Fibroblast of skin of left quadriceps (primary cell): ENCODE data around the gene RHOBTB3.

Source experiments
- DNase-seq, 2 experiments: peaks; one replicate each; pipeline ENCODE4 v3.0.0-alpha.2; 2013; ENCODE audit warnings: low read depth in 2 of 2

RHOBTB3 gene

DNA sequence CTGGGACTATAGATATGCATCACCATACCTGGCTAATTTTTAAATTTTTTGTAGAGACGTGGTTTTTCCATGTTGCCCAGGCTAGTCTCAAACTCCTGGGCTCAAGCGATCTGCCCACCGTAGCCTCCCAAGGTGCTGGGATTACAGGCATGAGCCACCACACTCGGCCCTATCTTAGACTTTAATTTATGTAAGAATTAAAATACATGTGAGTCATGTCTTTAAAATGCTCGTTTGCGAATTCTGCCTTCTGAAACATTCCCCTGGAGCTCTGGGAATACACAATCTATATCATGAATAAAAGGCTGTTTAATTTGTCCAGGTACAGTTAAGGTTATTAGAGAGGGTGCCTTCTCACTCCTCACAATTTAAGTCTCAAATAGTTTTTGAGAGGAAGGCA, 32.8 kb downstream of the RHOBTB3 start:
- DNase-seq: no peak

DNA sequence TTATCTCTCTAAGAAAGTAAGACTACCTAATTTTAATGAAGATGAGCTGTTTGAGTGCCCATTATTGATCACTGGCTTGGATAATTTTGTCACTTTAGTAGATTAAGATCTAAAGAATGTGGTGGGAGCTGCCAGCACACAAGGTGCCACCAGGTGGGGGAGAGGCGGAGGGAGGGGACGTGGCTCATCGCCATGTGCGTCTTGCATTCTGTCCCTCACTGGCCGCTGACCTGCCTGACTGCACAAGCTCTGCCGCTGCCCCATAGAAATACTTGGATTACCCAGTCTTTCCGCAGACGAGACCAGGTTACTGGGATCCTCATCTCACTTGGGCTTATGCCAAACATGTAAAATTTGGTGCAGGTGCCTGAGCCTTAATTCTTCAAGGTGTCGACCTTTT, 37.6 kb downstream of the RHOBTB3 start:
- DNase-seq: no peak

DNA sequence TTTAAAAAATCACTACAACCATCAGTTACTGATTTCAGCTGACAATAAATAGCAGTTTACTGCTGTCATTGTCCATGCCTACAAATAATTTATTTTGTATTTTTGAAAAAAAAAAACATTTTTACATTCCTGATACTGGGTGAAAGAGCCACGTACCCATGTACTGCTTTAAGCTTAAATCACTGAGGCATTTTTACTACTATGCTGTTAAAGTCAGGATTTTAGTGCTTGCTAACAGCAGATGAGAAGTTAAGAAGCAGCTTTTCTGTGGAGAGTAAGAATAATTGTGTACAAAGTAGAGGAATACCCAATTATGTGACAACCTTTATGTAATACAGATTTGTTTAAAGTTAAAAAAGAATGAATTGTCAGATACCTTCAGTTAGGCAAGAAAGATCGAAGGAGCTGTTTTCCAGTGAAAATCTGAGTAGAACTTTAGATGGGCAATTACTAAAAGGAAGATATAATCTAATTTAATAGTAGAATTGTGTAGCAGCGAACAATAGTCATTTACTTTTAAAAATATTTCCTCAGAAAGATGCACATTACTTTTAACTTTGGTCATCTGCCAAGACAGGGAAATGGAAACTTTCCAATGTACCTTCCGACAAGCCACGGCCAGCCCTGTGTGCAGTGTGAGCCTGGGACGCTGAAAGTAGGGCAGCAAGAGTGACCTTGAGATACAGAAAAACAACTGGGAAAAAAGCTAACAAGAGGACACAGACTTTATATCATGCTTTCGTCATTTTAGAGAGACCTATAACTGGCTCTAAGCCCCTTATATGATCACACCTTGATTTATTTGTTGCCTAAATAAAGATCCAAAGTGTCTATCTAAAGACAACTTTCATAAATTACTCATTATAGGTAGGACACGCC, 39.9 kb downstream of the RHOBTB3 start:
- DNase-seq: no peak

DNA sequence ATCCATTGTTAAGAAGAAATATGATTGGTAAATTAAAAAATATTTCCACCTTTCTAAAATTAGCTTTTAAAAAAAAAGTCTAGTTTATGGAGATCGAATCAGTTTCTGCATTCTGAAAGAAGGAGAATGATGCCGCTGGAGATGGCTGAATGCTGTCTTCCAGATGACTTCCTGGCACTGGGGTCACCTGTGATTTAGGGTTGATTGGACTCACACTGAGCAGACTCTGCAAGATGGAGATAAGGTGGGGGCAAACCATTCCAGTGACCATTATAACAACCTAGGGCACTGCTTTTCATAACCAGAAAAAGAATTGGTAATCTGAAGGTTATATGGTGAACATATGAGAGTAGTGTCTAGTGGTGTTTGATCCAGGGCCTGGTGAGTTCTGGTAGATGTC, 40.8 kb downstream of the RHOBTB3 start:
- DNase-seq: no peak

DNA sequence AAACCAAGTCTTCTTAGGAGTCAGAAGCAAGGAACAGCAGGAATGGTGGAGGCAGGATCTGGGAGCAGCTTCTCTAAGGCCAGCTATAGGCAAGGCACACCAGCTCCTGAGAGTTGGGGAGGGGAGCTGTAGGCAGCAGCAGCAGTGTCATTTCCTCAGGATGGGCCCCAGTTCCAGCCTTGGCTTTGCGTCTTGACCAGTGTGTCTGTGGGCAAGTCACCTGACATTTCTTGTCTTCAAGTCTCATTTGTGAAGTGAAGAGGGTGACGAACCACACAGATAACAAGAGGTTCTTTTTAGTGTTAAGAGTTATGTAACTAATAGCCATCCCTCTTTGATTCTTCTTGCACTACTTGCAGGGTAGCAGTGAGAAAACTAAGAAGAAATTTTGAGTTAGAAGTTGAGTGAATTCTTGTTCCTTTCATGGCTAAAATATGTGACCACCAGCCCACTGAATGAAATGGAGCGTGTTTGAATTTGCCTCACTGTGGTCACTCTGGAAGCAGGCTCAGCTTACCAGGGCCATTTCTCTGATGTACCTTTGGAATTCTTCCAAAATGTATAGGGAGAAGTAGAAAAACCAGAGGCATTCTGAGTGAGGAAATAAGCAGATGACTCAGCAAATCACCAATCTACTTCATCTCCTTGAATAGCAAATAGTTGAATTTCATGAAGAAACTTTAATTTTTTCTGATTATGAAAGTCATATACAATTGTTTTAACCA, 42.4 kb downstream of the RHOBTB3 start:
- peak; percentile 78 to 80 for DNase-seq

DNA sequence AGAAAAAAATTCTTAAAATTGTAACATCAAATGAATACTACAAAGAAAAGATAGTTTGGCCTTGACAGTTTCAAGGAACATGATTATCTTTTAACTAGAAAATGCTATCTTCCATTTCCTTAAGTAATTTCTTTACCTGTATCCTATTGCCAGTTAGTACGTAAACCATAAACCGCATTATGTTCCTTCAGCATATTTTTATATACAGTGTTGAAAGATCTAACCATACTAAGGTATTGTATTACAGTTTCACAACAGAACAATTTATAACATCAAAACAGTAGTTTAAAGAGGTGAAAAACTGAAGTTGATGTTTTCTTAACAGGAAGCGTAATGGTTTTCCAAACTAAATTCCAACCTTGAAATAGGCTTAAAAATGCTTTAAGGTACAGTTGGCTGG, 46.3 kb downstream of the RHOBTB3 start:
- DNase-seq: no peak

DNA sequence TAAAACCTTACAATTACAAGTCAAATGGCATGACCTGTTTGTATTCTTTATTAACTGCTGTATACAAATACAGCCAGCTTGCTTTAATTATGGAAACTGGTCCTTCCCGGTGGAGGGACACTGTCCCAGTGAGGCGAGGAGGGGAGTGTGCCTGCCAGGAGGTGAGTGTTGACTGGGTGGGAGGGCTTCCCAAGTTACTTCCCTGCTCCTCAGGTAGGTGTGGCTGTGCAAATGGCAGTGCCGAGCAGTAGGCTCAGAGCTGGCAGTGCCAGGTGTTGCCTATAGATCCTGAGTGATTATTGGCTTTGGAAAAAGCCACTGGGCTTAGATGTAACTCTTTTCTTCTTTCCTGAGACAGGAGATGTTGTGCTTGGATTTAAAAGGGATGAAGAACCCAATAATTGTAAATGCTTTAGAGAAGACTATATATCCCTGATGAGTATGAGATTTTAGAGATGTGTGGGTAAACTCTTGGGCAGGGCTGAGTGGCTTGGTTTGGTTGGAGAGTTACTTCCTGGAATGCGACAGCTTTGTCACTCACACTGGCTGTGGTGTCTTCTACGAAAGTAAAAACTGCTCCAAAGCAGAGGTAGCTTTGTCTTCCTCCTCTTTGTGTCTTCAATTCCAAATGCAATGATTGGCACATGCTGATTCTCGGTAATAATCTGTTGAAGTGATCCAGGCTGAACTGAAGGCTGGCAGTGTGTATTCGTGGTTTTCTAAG, 47.7 kb downstream of the RHOBTB3 start:
- no peak for DNase-seq

DNA sequence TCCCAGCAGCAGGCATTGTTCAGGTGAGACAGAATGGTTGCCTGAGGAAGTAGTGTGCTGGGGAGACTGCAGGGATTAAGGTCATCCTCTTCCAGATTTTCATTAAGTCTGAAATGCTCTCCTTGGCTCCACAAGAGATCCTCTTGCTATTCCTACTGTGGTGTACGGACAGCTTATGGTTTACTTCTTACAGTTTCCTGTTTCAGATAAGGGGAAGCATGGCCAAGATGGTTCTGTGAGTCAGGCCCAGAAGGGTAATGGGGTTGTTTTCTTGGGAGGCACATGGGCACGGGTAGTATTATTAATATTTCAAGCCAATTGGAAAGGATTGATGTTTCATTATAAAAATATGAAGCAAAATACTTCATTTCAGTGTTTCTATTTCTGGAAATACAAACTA, 48.5 kb downstream of the RHOBTB3 start:
- DNase-seq: no peak

DNA sequence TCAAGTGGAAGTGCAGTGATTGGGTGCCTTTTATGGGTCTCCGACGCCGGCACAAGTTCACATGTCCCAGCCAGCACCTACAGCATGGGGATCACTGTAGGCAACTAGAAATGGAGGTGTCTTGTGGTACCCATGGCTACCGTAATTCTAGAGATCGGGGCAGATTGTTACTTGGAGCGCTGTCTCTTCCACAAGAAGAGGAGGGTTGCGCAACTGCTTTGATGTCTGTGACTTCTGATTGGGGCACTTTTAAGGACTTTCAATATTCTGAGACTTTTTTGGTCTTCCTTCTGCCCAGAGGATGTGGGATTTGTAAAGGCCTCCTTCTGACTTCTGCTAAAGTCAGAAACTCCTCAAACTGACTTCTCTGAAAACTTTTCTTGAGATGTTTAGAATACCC, 49.5 kb downstream of the RHOBTB3 start:
- DNase-seq: no peak

DNA sequence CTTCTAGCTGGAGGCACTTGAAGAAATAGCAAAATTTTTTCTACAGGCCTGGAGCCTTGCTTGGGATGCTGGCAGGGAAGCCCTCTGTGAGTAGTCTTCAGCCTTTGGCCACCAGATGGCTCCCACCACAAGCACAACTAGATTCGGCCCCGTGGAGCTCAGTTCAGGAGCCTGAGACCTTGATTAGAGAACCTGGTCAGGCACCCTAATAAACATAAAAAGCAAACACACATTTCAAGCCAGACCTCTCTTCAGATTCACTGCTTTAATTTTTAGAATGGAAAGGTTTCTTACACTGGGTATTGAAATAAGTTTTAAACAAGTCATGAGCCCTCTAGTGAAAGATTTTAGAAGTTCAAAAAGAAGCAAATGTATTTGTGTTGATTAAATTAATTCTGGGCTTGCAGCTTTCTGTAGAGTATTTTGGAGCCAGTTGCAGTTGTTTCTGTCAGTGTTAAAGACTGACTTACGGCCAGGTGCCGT, 50.0 kb downstream of the RHOBTB3 start:
- peak; percentile 43 to 46 for DNase-seq

DNA sequence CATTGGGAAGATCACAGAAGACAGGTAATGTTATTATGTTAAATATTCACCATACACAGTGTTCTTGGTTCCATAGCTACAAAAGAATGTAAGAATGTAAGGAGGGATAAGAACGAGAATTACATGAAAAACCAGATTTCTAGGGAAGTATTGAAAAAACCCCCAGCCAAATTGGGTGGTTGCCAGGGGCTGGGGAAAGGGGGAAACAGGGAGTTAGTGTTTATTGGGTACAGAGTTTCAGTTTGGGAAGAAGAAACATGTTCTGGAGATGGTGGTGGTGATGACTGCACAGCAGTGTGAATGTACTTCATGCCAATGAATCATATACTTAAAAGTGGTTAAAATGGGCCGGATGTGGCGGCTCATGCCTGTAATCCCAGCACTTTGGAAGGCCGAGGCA, 51.0 kb downstream of the RHOBTB3 start:
- DNase-seq: no peak

DNA sequence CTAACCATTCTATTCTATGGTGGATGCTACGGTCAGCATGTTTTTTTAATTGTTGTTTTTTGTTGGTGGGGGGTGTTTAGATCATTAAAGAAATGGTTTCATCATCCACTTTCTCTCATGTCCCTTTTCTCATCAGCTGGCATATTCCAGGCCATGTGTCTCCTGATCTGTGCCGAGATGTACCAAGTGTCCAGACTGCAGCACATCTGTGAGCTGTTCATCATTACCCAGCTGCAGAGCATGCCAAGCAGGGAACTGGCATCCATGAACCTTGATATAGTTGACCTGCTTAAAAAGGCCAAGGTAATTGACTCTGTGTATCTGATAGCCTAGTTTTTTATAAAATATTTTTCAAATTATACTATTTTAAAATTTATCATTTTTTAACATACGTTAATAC, 52.5 kb downstream of the RHOBTB3 start:
- DNase-seq: no peak

DNA sequence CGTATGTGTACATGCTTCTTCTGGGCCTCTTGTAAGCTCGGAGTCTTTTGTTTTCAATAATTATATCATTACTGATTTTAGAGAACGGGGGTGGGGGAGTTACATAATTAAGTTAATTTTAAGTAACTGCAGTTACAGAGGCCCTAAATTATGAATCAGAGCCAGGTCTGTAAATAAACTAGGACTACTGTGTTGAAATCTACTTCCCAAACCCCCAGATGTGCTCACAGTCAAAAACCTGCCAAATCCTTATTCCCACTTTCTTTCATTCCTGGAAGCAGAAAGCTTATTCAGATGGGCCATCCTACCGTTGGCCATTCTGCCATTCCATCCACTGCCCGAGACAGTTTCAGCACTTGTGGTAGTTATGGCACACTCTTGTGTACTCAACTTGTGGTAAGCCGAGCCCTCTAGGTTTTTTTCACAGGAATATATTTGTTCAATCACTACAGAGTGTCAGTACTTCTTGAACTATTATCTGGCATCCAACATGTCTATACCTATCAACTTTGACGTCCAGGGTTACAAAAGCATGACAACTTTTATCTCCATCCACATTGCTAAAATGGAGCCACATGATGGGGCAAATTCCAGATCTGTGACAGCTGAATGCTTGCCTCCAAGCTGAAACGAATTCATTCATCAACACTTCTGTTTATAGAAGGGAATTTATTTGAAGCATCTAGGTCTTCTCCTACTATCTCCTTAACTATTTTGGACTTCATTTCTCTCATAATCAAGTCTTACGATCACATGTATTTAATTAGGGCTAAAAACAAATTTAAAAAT, 53.6 kb downstream of the RHOBTB3 start:
- DNase-seq: no peak

DNA sequence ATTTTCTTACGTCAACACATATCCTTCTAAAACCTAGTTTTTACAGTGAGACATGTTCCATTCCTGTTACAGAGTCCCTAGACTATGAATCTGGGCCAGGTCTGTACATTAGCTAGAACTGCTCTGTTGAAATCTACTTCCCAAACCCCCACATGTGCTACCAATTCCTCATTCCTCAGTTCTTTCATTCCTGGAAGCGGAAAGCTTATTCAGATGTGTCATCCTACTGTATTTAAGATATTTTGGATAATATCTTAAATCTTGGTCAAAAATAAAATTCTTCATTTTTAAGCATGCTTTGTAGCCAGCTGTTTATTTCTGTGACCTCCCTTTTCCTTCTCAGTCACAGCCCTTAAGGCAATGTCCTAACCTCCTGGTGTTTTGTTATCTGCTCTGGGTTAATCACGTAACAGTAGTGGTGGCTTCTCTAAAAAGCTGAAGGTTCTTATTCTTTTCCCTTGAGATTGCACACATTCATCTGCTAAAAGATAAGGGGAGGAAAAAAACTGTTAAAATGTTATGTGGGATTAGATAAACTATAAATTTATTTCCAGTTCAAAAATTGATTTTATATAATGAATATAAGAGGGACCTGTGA, 55.8 kb downstream of the RHOBTB3 start:
- DNase-seq: peak in 1 of 2 experiments; percentile 39

DNA sequence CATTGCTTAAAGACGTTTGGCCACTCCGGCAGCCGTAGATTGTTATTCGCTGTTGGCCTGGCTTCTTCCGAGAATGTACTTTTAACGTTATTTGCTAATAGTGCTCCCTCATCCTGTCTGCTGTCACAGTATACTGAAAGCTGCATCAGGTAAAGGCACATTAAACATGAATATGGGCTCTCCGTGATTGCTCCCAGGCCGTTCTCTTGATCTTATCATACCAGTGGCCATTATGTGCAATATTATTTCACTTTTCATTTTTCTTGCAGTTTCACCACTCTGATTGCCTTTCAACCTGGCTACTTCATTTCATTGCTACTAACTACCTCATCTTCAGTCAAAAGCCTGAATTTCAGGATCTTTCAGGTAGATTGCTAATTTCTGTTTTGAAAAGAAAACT, 57.4 kb downstream of the RHOBTB3 start:
- no peak for DNase-seq

DNA sequence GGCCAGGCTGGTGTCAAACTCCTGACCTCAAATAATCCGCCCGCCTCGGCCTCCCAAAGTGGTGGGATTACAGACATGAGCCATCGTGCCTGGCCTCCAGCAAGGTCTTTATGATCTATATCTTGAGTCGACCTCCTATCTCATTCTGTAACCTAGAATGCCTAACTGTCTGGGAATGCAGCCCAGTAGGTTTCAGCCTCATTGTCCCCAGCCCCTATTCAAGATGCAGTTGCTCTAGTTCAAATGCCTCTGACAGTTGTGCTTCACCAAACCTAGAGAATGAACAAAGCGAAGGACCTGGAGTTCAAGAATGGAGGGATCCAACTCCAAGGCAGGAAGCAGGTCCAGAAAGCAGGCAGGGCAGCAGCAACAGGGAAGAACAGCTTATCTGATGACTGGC, 60.6 kb downstream of the RHOBTB3 start:
- no peak for DNase-seq

DNA sequence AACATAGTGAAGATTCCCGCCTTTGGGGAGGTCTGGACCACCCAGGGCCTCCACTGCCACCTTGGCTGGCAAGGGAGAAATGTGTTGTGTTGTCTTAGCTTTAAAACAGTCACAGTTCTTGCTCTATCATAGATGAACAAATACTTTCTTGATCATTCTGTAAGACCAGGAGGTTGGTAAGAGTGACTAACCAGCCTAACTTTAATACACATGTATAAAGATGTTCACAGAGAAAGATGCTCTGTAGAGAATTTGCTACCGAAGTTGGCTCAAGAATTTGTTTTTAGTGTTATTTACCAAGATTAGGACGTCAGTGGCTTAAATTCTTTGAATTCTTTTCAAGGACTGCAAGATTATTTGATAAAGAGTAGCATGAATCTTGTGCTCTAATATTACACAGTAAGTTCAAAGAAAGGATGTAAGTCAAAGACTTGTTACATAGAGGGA, 63.0 kb downstream of the RHOBTB3 start:
- peak in 1 of 2 experiments; percentile 17 for DNase-seq

DNA sequence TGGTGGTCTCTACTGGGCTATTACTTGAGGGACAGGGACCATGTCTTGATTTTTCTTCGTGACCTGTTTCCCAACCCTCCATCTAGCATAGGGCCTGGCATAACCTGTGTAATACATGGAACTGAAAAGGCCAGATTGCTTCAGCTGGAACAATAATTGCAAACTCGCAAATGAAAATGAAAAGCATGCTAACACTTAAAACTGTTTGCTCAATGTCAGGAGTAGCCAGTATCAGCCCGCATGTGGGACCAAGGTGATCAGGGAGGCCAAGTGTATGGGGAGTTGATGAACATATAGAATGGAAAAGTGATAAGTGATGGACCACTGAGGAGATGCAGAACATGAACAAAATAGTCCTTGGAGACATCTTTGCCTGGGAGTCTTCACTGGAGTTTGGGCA, 66.2 kb downstream of the RHOBTB3 start:
- no peak for DNase-seq

DNA sequence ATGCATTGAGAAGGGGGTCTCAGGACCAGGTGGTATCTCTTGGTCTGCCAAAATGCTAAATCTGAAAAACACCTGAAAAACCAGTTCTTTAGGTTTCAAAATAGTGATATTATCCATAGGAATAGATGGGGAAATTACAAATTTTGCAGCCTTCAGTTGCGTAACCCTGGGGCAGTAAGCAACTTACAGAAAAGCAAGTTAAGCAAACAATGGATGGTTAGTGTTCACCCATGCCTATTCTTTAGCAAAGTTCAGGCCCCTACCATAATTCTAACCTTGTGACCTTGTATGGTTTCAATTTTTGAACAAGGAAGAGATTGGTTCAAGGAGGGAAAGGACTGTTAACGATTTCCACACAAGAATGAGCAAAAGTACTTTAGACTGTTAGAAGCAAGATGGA, 66.9 kb downstream of the RHOBTB3 start:
- DNase-seq: no peak

DNA sequence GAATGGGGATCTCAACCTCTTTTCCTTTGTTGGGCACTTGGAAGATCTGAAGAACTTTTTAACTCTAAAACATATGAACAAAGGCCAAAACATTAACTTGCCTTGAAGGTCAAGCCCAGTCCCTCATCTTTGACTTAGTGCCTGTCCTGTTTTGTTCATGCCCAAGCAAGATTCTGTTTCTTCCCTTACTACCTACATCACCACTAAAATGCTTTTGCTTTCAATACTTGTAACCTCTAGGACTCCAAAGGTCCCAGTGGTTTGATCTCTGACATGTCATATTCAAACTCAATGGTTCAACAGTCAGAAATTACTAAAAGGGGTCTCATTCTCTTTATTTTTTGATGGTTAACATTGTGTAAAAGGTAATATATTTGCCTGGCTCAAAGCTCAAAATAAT, 67.4 kb downstream of the RHOBTB3 start:
- no peak for DNase-seq

DNA sequence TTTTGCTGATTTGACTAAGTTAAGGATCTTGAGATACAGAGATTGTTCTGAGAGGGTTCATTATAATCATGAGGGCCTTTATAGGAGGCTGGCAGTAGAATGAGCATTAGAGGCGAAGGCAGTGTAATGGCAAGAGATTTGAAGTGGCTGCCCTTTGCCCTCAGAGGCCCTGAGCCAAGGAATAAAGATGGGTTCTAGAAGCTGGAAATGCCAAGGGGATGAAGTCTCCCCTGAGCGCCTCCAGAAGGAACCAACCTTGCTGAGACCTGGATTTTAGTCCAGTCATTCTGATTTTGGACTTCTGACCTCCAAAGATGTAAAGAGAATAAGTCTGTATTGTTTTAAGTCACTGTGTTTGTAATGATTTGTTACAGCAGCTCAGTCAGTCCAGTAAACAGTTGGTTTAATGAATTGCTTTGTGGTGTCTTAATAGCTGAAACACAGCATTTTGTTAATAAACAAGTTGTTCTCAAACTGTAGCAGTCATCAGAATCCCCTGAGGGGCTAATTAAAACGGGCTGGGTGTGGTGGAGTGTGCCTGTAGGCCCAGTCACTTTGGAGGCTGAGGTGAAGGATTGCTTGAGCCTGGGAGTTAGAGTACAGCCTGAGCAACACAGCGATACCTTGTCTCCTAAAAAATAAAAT, 68.2 kb downstream of the RHOBTB3 start:
- DNase-seq: no peak
